Body of pancreas (tissue), 4 donors: ENCODE measurements around the gene THRA.
A peak's percentile ranks its signal among the peaks of the same experiment; 100 is the strongest.

Source experiments
- POLR2A ChIP-seq, 3 donors: fragments of 450-650 bp; IDR thresholded peaks; one replicate each; pipeline ENCODE4 v1.6.1; 2016; ENCODE audit warnings: antibody characterized with exemption in 3 of 3, mild to moderate bottlenecking in 2 of 3
- TF ChIP-seq, protein P1 (sequence below), 7 experiments: fragments of 450-650 bp in 4 of 7; fragments of 200-600 bp in 3 of 7; sonication (generic) in 3 of 7; IDR thresholded peaks; one replicate each; pipeline ENCODE4 v1.5.1; 2016 to 2019; ENCODE audit warnings: antibody characterized with exemption in 7 of 7

DNA sequence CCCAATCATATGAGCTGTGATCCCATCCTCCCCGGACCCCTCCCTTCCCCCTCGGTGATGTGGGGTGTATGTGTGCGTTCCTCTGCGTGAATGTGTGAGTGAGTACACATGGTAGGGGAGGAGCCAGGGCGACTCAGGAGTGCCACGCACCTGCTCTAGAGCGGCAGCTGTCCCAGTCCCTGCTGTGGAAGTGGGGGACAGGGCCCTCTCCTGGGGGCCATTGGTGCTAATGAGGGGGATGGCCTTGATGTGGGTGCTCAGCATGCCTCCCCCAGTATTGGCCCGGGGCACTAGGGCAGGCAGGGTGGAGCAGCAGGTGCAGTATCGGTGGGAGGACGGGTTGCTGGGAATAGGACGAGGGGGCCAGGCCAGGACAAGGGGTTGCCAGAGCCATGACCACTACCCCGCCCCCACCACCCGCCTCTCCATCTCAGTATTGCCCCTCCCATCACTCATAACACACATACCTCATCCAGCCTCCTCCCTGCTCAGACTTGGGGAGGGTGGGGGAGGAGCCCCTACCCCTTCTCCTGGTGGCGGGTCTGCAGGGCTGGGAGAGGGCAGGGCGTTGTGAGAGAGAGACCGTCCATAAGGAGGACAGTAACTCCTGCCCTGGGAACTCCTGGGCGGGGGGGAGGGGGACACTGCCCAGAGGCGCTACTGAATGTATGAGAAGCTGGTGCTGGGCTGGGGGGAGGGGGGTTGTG is 29.1 kb downstream of the THRA start:
- TF ChIP-seq, protein P1, sequence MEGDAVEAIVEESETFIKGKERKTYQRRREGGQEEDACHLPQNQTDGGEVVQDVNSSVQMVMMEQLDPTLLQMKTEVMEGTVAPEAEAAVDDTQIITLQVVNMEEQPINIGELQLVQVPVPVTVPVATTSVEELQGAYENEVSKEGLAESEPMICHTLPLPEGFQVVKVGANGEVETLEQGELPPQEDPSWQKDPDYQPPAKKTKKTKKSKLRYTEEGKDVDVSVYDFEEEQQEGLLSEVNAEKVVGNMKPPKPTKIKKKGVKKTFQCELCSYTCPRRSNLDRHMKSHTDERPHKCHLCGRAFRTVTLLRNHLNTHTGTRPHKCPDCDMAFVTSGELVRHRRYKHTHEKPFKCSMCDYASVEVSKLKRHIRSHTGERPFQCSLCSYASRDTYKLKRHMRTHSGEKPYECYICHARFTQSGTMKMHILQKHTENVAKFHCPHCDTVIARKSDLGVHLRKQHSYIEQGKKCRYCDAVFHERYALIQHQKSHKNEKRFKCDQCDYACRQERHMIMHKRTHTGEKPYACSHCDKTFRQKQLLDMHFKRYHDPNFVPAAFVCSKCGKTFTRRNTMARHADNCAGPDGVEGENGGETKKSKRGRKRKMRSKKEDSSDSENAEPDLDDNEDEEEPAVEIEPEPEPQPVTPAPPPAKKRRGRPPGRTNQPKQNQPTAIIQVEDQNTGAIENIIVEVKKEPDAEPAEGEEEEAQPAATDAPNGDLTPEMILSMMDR (IDR thresholded peaks at IDR 0.05): no peak
- TF ChIP-seq POLR2A (IDR thresholded peaks at IDR 0.05): peak in 2 of 3 donors; percentile 8 to 20
